Breast epithelium (tissue), 3 donors: Measurements from ENCODE around the gene GALNTL6.

Source experiments
- POLR2A ChIP-seq: fragments of 450-650 bp; IDR thresholded peaks from one replicate; pipeline ENCODE4 v1.6.1; 2016; ENCODE audit warnings: antibody characterized with exemption, mild to moderate bottlenecking, moderate library complexity
- POLR2AphosphoS5 ChIP-seq, 3 donors: sonication (generic); formaldehyde crosslinking; IDR thresholded peaks; one replicate each; pipeline ENCODE4 v1.6.1; 2017; ENCODE audit warnings: antibody characterized with exemption in 3 of 3
- TF ChIP-seq, protein P1 (sequence below), 3 donors: fragments of 450-650 bp; IDR thresholded peaks; one replicate each; pipeline ENCODE4 v1.5.1; 2016 to 2017; ENCODE audit warnings: antibody characterized with exemption in 3 of 3, mild to moderate bottlenecking in 3 of 3, moderate library complexity in 3 of 3

DNA sequence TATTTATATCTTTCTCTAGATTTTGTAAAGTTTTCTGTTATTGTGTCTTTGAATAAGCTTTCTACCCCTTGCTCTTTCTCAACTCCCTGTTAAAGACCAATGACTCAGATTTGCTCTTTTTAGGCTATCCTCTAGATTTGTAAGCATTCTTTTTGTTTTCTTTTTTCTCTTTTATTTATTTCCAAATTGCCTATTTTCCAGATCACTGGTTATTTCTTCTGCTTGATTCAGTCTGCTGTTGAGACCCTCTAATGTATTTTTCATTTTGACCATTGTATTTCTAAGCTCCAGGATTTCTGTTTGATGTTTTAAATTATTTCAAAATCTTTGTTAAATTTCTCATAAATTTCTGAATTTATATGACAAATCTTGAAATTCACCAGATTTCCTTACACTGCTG, 892.8 kb downstream of the GALNTL6 start:
- TF ChIP-seq, protein P1, sequence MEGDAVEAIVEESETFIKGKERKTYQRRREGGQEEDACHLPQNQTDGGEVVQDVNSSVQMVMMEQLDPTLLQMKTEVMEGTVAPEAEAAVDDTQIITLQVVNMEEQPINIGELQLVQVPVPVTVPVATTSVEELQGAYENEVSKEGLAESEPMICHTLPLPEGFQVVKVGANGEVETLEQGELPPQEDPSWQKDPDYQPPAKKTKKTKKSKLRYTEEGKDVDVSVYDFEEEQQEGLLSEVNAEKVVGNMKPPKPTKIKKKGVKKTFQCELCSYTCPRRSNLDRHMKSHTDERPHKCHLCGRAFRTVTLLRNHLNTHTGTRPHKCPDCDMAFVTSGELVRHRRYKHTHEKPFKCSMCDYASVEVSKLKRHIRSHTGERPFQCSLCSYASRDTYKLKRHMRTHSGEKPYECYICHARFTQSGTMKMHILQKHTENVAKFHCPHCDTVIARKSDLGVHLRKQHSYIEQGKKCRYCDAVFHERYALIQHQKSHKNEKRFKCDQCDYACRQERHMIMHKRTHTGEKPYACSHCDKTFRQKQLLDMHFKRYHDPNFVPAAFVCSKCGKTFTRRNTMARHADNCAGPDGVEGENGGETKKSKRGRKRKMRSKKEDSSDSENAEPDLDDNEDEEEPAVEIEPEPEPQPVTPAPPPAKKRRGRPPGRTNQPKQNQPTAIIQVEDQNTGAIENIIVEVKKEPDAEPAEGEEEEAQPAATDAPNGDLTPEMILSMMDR (IDR thresholded peaks at IDR 0.05): no peak
- TF ChIP-seq POLR2A (no peak), POLR2AphosphoS5 (IDR thresholded peaks at IDR 0.05) (no peak)
